Neural cell (in vitro differentiated cells): ENCODE measurements around the gene SPECC1.

Experiments
- EP300 ChIP-seq: fragments of 450-650 bp; conservative IDR thresholded peaks from 2 replicates; pipeline ENCODE4 v1.6.1; 2014; ENCODE audit warnings: antibody characterized with exemption, mild to moderate bottlenecking, moderate library complexity; ENCODE audit not compliant: poor library complexity, severe bottlenecking
- EZH2 ChIP-seq: fragments of 200-600, 300-800 bp; shearing (Covaris generic), sonication (generic); IDR thresholded peaks from 2 replicates; pipeline ENCODE4 v1.6.1; 2014; ENCODE audit warnings: antibody characterized with exemption, low read length, borderline replicate concordance, mild to moderate bottlenecking; ENCODE audit not compliant: insufficient read depth, poor library complexity, severe bottlenecking
- MXI1 ChIP-seq: fragments of 450-650 bp; conservative IDR thresholded peaks from 2 replicates; pipeline ENCODE4 v1.6.1; 2014; ENCODE audit warnings: antibody characterized with exemption, mild to moderate bottlenecking; ENCODE audit not compliant: poor library complexity, severe bottlenecking
- POLR2AphosphoS5 ChIP-seq: IDR thresholded peaks from 2 replicates; pipeline ENCODE4 v1.6.1; 2012
- RAD21 ChIP-seq: fragments of 450-650 bp; conservative IDR thresholded peaks from 2 replicates; pipeline ENCODE4 v1.6.1; 2014; ENCODE audit warnings: antibody characterized with exemption, mild to moderate bottlenecking, moderate library complexity
- SMC3 ChIP-seq: fragments of 450-650 bp; conservative IDR thresholded peaks from 2 replicates; pipeline ENCODE4 v1.6.1; 2014; ENCODE audit warnings: antibody characterized with exemption, mild to moderate bottlenecking, moderate library complexity; ENCODE audit not compliant: poor library complexity
- TAF1 ChIP-seq: IDR thresholded peaks from 2 replicates; pipeline ENCODE4 v1.6.1; 2012; ENCODE audit warnings: low read depth
- TF ChIP-seq, protein P1 (sequence below): fragments of 450-650 bp; IDR thresholded peaks from 2 replicates; pipeline ENCODE4 v1.5.1; 2014; ENCODE audit warnings: antibody characterized with exemption, mild to moderate bottlenecking, moderate library complexity; ENCODE audit not compliant: poor library complexity, severe bottlenecking
- TF ChIP-seq, protein P2 (sequence below): IDR thresholded peaks from 2 replicates; pipeline ENCODE4 v1.6.1; 2012; ENCODE audit warnings: borderline replicate concordance

DNA sequence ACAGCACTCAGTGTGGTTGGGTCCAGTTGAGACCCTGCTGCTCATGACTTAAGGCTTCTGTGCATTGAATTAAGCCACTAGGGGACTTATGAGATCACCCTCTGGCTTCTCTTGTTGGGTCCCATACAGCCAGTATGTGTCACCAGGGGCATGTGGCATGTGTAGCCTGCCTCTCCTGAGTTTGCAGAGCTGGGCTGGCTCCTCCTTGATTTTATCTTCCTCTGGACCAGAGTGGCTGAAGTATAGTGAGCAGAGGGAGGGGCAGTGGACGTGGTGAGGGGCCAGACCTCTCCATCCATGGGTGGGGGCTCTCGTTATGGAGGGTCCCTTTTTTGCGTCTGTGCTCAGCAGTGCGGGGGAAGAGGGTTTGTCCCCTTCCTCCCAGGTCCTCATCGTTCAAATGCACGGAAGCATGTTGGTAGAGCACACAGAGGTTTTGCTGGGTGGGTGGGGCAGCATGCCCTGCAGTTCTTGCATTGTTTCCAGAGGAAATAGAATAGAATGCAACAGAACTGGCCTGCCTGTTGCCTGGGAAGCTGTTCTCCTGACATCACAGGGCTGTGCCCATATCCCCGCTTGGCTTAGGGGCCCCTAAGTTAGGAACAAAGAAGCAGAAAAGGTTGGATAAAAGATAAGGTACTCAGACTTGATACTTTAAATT is 77.4 kb downstream of the SPECC1 start:
- no peak for TF ChIP-seq EZH2
- TF ChIP-seq, protein P1, sequence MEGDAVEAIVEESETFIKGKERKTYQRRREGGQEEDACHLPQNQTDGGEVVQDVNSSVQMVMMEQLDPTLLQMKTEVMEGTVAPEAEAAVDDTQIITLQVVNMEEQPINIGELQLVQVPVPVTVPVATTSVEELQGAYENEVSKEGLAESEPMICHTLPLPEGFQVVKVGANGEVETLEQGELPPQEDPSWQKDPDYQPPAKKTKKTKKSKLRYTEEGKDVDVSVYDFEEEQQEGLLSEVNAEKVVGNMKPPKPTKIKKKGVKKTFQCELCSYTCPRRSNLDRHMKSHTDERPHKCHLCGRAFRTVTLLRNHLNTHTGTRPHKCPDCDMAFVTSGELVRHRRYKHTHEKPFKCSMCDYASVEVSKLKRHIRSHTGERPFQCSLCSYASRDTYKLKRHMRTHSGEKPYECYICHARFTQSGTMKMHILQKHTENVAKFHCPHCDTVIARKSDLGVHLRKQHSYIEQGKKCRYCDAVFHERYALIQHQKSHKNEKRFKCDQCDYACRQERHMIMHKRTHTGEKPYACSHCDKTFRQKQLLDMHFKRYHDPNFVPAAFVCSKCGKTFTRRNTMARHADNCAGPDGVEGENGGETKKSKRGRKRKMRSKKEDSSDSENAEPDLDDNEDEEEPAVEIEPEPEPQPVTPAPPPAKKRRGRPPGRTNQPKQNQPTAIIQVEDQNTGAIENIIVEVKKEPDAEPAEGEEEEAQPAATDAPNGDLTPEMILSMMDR: no peak
- TF ChIP-seq MXI1: no peak
- TF ChIP-seq TAF1: no peak
- TF ChIP-seq, protein P2, sequence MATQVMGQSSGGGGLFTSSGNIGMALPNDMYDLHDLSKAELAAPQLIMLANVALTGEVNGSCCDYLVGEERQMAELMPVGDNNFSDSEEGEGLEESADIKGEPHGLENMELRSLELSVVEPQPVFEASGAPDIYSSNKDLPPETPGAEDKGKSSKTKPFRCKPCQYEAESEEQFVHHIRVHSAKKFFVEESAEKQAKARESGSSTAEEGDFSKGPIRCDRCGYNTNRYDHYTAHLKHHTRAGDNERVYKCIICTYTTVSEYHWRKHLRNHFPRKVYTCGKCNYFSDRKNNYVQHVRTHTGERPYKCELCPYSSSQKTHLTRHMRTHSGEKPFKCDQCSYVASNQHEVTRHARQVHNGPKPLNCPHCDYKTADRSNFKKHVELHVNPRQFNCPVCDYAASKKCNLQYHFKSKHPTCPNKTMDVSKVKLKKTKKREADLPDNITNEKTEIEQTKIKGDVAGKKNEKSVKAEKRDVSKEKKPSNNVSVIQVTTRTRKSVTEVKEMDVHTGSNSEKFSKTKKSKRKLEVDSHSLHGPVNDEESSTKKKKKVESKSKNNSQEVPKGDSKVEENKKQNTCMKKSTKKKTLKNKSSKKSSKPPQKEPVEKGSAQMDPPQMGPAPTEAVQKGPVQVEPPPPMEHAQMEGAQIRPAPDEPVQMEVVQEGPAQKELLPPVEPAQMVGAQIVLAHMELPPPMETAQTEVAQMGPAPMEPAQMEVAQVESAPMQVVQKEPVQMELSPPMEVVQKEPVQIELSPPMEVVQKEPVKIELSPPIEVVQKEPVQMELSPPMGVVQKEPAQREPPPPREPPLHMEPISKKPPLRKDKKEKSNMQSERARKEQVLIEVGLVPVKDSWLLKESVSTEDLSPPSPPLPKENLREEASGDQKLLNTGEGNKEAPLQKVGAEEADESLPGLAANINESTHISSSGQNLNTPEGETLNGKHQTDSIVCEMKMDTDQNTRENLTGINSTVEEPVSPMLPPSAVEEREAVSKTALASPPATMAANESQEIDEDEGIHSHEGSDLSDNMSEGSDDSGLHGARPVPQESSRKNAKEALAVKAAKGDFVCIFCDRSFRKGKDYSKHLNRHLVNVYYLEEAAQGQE: no peak
- no peak for TF ChIP-seq POLR2AphosphoS5
- TF ChIP-seq RAD21: no peak
- no peak for TF ChIP-seq SMC3
- no peak for TF ChIP-seq EP300
